Lung (tissue), 12 donors: ENCODE data around the gene SHC3. TPM values are rescaled to one million over a fixed set of nuclear protein-coding genes. Genes with fewer than 3 reads are reported as not detected.

Experiments
- ATAC-seq: fragments of 200-7000 bp; cut with Tn5 transposase; one replicate; pipeline ENCODE4 v1.9.1; 2020; ENCODE audit warnings: moderate number of reproducible peaks; ENCODE audit not compliant: insufficient read depth, low FRiP score
- DNase-seq, 3 donors: peaks; one replicate each; pipeline ENCODE4 v3.0.0-alpha.2; 2013 to 2017
- H3K27ac ChIP-seq, 2 donors: one replicate each; pipeline ENCODE4 v1.5.1; 2013; ENCODE audit warnings: mild to moderate bottlenecking in 2 of 2, moderate library complexity in 2 of 2, control low read depth in 1 of 2, inconsistent platforms in 1 of 2, low read depth in 1 of 2, low read length in 1 of 2
- H3K27me3 ChIP-seq, 3 donors: one replicate each; pipeline ENCODE4 v1.5.1; 2013; ENCODE audit warnings: low read length in 2 of 3; ENCODE audit not compliant: control insufficient read depth in 3 of 3, insufficient read depth in 3 of 3
- H3K36me3 ChIP-seq, 4 donors: one replicate each; pipeline ENCODE4 v1.5.1; 2013; ENCODE audit warnings: low read length in 4 of 4, mild to moderate bottlenecking in 1 of 4, moderate library complexity in 1 of 4; ENCODE audit not compliant: control insufficient read depth in 4 of 4, insufficient read depth in 4 of 4
- H3K4me1 ChIP-seq, 5 donors: one replicate each; pipeline ENCODE4 v1.5.1; 2013; ENCODE audit warnings: low read length in 5 of 5, mild to moderate bottlenecking in 2 of 5, moderate library complexity in 1 of 5; ENCODE audit not compliant: control insufficient read depth in 5 of 5, insufficient read depth in 5 of 5
- H3K4me3 ChIP-seq: one replicate; pipeline ENCODE4 v1.5.1; 2013; ENCODE audit warnings: mild to moderate bottlenecking, control low read depth, moderate library complexity
- H3K9ac ChIP-seq, 2 donors: one replicate each; pipeline ENCODE4 v1.5.1; 2013; ENCODE audit warnings: low read length in 2 of 2, control low read depth in 1 of 2; ENCODE audit not compliant: insufficient read depth in 1 of 2
- H3K9me3 ChIP-seq, 4 donors: one replicate each; pipeline ENCODE4 v1.5.1; 2013; ENCODE audit warnings: low read length in 3 of 4, mild to moderate bottlenecking in 1 of 4, moderate library complexity in 1 of 4; ENCODE audit not compliant: control insufficient read depth in 4 of 4, insufficient read depth in 3 of 4
- WGBS, 2 donors: extraction: QIAGEN DNeasy Blood & Tissue Kit; methylation state at CpG; one replicate each; pipeline ENCODE4 v1.1.7; 2013; 5-methylcytosine and 5-hydroxymethylcytosine counted together
- polyA plus RNA-seq, 2 donors: library from polyadenylated mRNA; stranded (reverse); fragments of 200-250 nt; gene quantifications; one replicate each; pipeline ENCODE4 v1.2.1, GENCODE V29; 2013
- total RNA-seq, 2 donors: library from RNA; depleted of rRNA in 1 of 2; stranded (reverse); fragments of >200 nt in 1 of 2; gene quantifications; one replicate each; pipeline ENCODE4 v1.2.1, GENCODE V29; 2014 to 2021
- TF ChIP-seq, protein P1 (sequence below): IDR thresholded peaks from 2 replicates; pipeline ENCODE4 v1.5.1; 2012; ENCODE audit warnings: mild to moderate bottlenecking; ENCODE audit errors: control extremely low read depth, extremely low read depth
- donor health status: control.
- donor health status: control.
- donor health status: Bipolar disorder and iron deficiency.
- donor health status: healthy.
- donor health status: DM: yes; HTN: yes; CAD: no.

SHC3 gene
- total and polyA plus RNA-seq, 4 donors: 1.8 to 19.2 (median 4.0) TPM

- no peak for ATAC-seq
- Histone ChIP-seq H3K4me1 (peaks cover 0 to 18% (median 4%) of the 10 kb centered on the region in 5 donors), H3K27ac (no peak overlapping the region), H3K4me3 (no peak overlapping the region), H3K36me3 (peaks cover 0 to 19% (median 9%) of the 10 kb centered on the region in 4 donors), H3K9ac (no peak overlapping the region), H3K27me3 (no peaks in the 10 kb centered on the region), H3K9me3 (no peaks in the 10 kb centered on the region)
- DNase-seq: no peak
- 81 to 83% methylated on average over 10 of the region's 10 CpGs for WGBS, 2 donors
- TF ChIP-seq, protein P1, sequence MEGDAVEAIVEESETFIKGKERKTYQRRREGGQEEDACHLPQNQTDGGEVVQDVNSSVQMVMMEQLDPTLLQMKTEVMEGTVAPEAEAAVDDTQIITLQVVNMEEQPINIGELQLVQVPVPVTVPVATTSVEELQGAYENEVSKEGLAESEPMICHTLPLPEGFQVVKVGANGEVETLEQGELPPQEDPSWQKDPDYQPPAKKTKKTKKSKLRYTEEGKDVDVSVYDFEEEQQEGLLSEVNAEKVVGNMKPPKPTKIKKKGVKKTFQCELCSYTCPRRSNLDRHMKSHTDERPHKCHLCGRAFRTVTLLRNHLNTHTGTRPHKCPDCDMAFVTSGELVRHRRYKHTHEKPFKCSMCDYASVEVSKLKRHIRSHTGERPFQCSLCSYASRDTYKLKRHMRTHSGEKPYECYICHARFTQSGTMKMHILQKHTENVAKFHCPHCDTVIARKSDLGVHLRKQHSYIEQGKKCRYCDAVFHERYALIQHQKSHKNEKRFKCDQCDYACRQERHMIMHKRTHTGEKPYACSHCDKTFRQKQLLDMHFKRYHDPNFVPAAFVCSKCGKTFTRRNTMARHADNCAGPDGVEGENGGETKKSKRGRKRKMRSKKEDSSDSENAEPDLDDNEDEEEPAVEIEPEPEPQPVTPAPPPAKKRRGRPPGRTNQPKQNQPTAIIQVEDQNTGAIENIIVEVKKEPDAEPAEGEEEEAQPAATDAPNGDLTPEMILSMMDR: no peak
Measured at GRCh38 chr9:89010056-89010455, 168.6 kb downstream of the SHC3 start.

GRCh38 chr9:89009546-89009840 lies 169.1 kb downstream of the SHC3 start:
- H3K27ac ChIP-seq: no peak overlapping the region
- peaks cover 0 to 24% (median 11%) of the 10 kb centered on the region in 4 donors for H3K36me3 ChIP-seq
- H3K27me3 ChIP-seq: no peaks in the 10 kb centered on the region
- no peak overlapping the region for H3K9ac ChIP-seq
- TF ChIP-seq, protein P1: no peak
- H3K4me1 ChIP-seq: peaks cover 0 to 18% (median 4%) of the 10 kb centered on the region in 5 donors
- ATAC-seq (no peak), DNase-seq (no peak)
- WGBS, 2 donors: 93 to 95% methylated on average over 9 of the region's 9 CpGs
- no peaks in the 10 kb centered on the region for H3K9me3 ChIP-seq
- no peak overlapping the region for H3K4me3 ChIP-seq

GRCh38 chr9:89008744-89009545 lies 169.7 kb downstream of the SHC3 start:
- Histone ChIP-seq H3K36me3 (peaks cover 0 to 29% (median 12%) of the 10 kb centered on the region in 4 donors), H3K4me3 (no peak overlapping the region), H3K27me3 (no peaks in the 10 kb centered on the region), H3K27ac (no peak overlapping the region), H3K4me1 (peaks cover 0 to 18% (median 4%) of the 10 kb centered on the region in 5 donors), H3K9ac (no peak overlapping the region), H3K9me3 (no peaks in the 10 kb centered on the region)
- ATAC-seq (no peak), DNase-seq (no peak)
- 57 to 72% methylated on average over 12 of the region's 12 CpGs for WGBS, 2 donors
- TF ChIP-seq, protein P1: no peak
